BE2C (cell line): ENCODE results near the gene PREPL.

Source experiments
- DNase-seq: peaks from one replicate; pipeline ENCODE4 v3.0.0-alpha.2; 2020
- H3K27me3 ChIP-seq: fragments of 250-450 bp; sonication (Bioruptor Pico); 2 replicates; pipeline ENCODE4 v1.5.1; 2020; ENCODE audit warnings: mild to moderate bottlenecking
- H3K36me3 ChIP-seq: fragments of 250-450 bp; sonication (Bioruptor Pico); 2 replicates; pipeline ENCODE4 v1.5.1; 2020; ENCODE audit warnings: mild to moderate bottlenecking
- H3K4me1 ChIP-seq: fragments of 250-450 bp; sonication (Bioruptor Pico); 2 replicates; pipeline ENCODE4 v1.5.1; 2020
- H3K4me3 ChIP-seq: 2 replicates; pipeline ENCODE4 v1.5.1; 2011; ENCODE audit warnings: low read depth, low read length
- H3K9me3 ChIP-seq: fragments of 250-450 bp; sonication (Bioruptor Pico); 2 replicates; pipeline ENCODE4 v1.5.1; 2020
- TF ChIP-seq, protein P1 (sequence below): IDR thresholded peaks from 2 replicates; pipeline ENCODE4 v1.5.1; 2012; ENCODE audit warnings: mild to moderate bottlenecking, low read depth, low read length

PREPL gene

GRCh38 chr2:44296653-44297052 lies 64.6 kb downstream of the PREPL start:
- H3K27me3 ChIP-seq, result no peaks in the 10 kb centered on the region
- TF ChIP-seq, protein P1, sequence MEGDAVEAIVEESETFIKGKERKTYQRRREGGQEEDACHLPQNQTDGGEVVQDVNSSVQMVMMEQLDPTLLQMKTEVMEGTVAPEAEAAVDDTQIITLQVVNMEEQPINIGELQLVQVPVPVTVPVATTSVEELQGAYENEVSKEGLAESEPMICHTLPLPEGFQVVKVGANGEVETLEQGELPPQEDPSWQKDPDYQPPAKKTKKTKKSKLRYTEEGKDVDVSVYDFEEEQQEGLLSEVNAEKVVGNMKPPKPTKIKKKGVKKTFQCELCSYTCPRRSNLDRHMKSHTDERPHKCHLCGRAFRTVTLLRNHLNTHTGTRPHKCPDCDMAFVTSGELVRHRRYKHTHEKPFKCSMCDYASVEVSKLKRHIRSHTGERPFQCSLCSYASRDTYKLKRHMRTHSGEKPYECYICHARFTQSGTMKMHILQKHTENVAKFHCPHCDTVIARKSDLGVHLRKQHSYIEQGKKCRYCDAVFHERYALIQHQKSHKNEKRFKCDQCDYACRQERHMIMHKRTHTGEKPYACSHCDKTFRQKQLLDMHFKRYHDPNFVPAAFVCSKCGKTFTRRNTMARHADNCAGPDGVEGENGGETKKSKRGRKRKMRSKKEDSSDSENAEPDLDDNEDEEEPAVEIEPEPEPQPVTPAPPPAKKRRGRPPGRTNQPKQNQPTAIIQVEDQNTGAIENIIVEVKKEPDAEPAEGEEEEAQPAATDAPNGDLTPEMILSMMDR, result no peak
- H3K9me3 ChIP-seq, result no peaks in the 10 kb centered on the region
- H3K4me1 ChIP-seq, result no peaks in the 10 kb centered on the region
- H3K4me3 ChIP-seq, result no peak overlapping the region
- no peak for DNase-seq
- no peaks in the 10 kb centered on the region for H3K36me3 ChIP-seq

GRCh38 chr2:44295633-44296359 lies 65.5 kb downstream of the PREPL start:
- Histone ChIP-seq H3K9me3 (no peaks in the 10 kb centered on the region), H3K27me3 (no peaks in the 10 kb centered on the region), H3K36me3 (no peaks in the 10 kb centered on the region), H3K4me1 (no peaks in the 10 kb centered on the region), H3K4me3 (no peak overlapping the region)
- TF ChIP-seq, protein P1, result peak; percentile 38
- DNase-seq, result no peak

- H3K4me1 ChIP-seq, result no peaks in the 10 kb centered on the region
- no peak overlapping the region for H3K4me3 ChIP-seq
- H3K36me3 ChIP-seq, result no peaks in the 10 kb centered on the region
- no peaks in the 10 kb centered on the region for H3K27me3 ChIP-seq
- TF ChIP-seq, protein P1, result no peak
- H3K9me3 ChIP-seq, result no peaks in the 10 kb centered on the region
- no peak for DNase-seq
Measured at GRCh38 chr2:44295113-44295512, 66.2 kb downstream of the PREPL start.

DNA sequence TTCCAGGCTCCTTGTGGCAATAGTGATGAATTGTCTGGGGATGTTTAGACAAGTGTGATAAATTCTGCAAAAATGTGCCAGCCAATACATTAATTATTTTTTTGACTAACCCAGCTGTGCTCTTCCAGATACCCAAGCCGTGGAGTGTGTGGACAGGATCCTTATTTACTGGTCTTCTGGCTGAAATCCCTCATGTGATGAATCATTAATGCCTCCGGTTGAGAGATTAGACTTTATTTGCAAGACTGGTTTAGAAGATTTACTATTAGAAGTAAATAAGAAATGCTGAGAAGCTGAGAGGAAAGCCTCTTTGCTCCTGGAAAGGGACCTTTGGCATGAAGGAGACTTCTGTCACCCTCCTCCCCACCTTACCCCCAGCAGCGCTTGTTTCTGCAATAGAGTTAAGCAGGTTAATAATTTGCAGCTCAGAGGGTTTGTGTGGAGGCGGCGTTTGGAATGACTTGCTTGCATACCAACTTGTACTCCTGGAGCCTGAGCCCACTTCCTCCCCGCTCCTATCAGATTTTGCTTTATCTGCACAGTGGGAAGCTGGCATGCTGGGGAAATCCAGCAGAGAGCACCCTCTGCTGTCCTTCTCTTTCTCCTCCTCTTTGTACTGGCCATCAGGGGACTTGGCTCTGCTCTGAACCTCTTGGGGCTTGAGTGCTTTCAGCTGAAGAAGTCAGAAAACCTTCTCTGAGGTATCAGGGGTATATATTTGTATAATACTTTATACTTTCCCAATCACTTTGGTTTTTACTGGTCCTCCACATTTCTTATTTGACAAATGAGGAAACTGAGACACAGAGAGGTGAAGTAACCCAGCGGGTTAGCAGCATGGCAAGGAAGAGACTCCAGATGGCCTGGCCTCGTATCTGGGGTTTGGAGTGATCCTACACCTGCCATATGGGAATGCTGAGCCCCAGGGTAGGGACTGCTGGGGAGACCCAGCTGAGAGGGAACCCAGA lies 69.7 kb downstream of the PREPL start:
- peak; percentile 49 for DNase-seq
- no peaks in the 10 kb centered on the region for H3K4me1 ChIP-seq
- H3K4me3 ChIP-seq, result peak overlapping the region; percentile 25
- H3K27me3 ChIP-seq, result no peaks in the 10 kb centered on the region
- no peaks in the 10 kb centered on the region for H3K36me3 ChIP-seq
- TF ChIP-seq, protein P1, result peak; percentile 80
- H3K9me3 ChIP-seq, result no peaks in the 10 kb centered on the region

GRCh38 chr2:44290261-44290660 lies 71.0 kb downstream of the PREPL start:
- TF ChIP-seq, protein P1, result no peak
- Histone ChIP-seq H3K27me3 (no peaks in the 10 kb centered on the region), H3K4me3 (no peak overlapping the region), H3K9me3 (no peaks in the 10 kb centered on the region), H3K4me1 (no peaks in the 10 kb centered on the region), H3K36me3 (no peaks in the 10 kb centered on the region)
- DNase-seq, result no peak
